Stimulated activated CD4-positive, alpha-beta T cell treated with anti-CD3 and anti-CD28 coated beads, TNF-alpha, amount 100 ng/mL, for 24 hours (primary cell): ENCODE measurements around the gene ACKR4.

Experiments
- DNase-seq, 3 experiments: peaks; one replicate each; pipeline ENCODE4 v3.0.0-alpha.2; 2020; ENCODE audit warnings: low read depth in 3 of 3

The ACKR4 gene

DNA sequence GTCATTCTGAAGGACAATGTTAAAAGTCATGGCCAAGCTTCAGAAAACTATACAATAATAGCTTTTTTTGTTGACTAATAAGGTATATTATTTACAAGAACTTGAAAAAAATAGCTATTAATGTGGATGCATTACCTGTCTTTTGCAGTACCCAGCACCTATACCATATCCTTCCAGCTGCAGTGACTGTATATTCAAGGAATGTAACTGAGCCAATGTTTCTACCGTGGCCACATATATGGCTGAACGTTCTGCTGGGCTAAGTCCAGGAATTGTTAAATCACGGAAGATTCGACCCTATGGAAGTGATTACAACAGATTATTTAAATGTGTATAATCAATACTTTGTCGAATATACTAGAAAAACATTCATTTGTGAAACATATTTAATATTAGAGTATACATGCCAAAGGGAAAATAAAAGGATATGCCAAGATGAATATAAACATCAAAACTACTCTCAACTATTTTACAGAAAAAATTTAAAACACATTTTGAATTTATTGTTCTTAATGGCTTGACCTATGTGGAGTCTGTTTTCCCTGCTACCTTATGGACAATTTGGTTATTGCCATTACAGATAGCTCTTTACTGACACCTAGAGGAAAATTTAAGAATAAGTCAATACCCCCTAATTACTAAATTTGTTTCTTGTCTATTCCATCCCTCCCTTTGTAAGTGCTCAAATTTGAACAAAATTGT, 44.9 kb downstream of the ACKR4 start:
- DNase-seq = no peak

DNA sequence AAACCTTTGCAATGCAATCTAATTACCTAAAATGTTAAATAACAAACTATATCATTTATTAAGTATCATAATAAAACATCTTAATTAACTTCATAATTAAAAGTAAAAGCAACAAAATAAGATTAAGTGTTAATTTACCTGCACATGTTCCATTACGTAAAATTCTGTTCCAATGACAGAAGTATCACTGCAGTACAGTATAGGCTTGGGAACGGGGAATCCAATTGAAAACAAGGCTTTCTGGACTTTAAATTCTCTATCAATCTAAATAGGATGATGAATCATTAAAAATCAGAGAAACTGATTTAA, 45.4 kb downstream of the ACKR4 start:
- no peak for DNase-seq

DNA sequence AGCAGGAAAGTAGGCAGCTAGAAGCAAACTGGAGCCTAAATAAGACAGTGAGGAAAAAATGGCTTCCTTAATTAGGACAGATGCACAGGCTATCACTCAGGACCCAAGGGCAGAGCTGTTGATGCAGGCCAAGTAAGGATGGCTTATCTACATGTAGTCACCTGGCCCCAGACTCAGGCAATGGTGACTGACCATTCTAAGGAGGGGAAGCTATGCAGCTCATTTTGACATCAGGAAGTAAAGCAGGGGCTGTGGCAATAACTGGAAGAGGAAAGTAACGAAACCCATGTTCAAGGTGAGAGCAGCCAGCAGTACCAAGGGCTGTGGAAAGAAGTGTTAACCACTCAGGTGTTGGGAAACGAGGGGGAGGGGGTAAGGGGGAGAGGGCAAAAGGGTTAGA, 46.3 kb downstream of the ACKR4 start:
- DNase-seq = no peak

DNA sequence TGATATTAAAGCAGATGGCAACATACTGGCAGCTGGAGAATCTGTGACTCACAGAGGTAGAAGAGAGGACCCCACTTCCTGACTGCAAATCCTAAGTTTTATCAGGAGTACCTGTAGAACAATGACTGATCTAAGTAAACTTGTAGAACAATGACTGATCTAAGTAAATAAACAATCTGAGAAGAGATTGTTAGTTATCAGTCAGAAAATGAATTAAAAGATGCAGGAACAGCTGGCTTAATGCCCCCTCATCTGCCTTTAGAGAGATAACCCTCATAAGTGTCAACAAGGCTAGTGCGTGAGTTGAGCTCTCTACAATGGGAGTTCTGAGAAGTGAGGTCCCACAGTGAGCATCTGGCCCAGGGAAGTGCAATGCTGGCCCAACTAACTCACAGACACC, 48.0 kb downstream of the ACKR4 start:
- no peak for DNase-seq

DNA sequence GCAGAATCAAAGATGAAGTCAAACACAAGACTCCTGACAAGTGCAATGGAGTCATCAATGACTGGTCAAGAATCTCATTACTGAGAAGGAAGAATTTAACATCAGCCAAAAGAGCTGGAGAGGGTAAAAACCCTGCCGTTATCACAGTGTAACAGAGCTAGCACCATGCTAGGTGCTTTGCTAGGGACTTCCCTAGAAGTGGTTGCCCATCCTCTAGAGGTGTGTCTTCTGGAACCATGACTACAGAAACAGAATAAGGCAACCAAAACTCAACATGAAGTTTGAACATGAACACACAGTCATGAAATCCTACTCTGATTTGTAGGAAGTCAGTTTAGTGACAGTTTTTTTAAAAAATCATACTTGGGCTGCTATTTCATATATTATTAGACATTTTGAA, 53.1 kb downstream of the ACKR4 start:
- no peak for DNase-seq
